HG03439 (cell line): Measurements from ENCODE around the gene SAYSD1.

ENCODE experiments used
- ATAC-seq: cut with Tn5 transposase; IDR thresholded peaks from one replicate; pipeline ENCODE4 v1.9.1; 2021; ENCODE audit warnings: mild to moderate bottlenecking, moderate library complexity; ENCODE audit not compliant: unreplicated experiment

SAYSD1 gene

GRCh38 chr6:39108041-39108839 lies 6.7 kb downstream of the SAYSD1 start:
- ATAC-seq: no peak

GRCh38 chr6:39107641-39108040 lies 7.3 kb downstream of the SAYSD1 start:
- no peak for ATAC-seq

GRCh38 chr6:39107034-39107433 lies 8.0 kb downstream of the SAYSD1 start:
- ATAC-seq: no peak

- ATAC-seq: no peak
Measured at GRCh38 chr6:39104528-39104927, 10.5 kb downstream of the SAYSD1 start.

GRCh38 chr6:39102821-39103136 lies 12.2 kb downstream of the SAYSD1 start:
- ATAC-seq: peak; percentile 63

- ATAC-seq: peak; percentile 61
Measured at GRCh38 chr6:39102071-39102820, 12.7 kb downstream of the SAYSD1 start.

- ATAC-seq: no peak
Measured at GRCh38 chr6:39100358-39100757, 14.6 kb downstream of the SAYSD1 start.

- no peak for ATAC-seq
Measured at GRCh38 chr6:39095578-39095977, 19.4 kb downstream of the SAYSD1 start.

- no peak for ATAC-seq
Measured at GRCh38 chr6:39093149-39093708, 21.8 kb downstream of the SAYSD1 start.

- no peak for ATAC-seq
Measured at GRCh38 chr6:39092124-39092523, 22.9 kb downstream of the SAYSD1 start.

- no peak for ATAC-seq
Measured at GRCh38 chr6:39091220-39091619, 23.8 kb downstream of the SAYSD1 start.

- no peak for ATAC-seq
Measured at GRCh38 chr6:39090036-39090435, 24.9 kb downstream of the SAYSD1 start.

GRCh38 chr6:39088331-39088730 lies 26.7 kb downstream of the SAYSD1 start:
- ATAC-seq: no peak

GRCh38 chr6:39087197-39087596 lies 27.8 kb downstream of the SAYSD1 start:
- no peak for ATAC-seq

- no peak for ATAC-seq
Measured at GRCh38 chr6:39086711-39087110, 28.3 kb downstream of the SAYSD1 start.

GRCh38 chr6:39086294-39086693 lies 28.7 kb downstream of the SAYSD1 start:
- ATAC-seq: peak; percentile 73

GRCh38 chr6:39085129-39085797 lies 29.7 kb downstream of the SAYSD1 start:
- ATAC-seq: no peak

- no peak for ATAC-seq
Measured at GRCh38 chr6:39084506-39084905, 30.5 kb downstream of the SAYSD1 start.

- no peak for ATAC-seq
Measured at GRCh38 chr6:39083231-39083634, 31.8 kb downstream of the SAYSD1 start.

GRCh38 chr6:39082310-39082709 lies 32.7 kb downstream of the SAYSD1 start:
- no peak for ATAC-seq

- ATAC-seq: no peak
Measured at GRCh38 chr6:39080246-39080875, 34.6 kb downstream of the SAYSD1 start.
